ENCODE results near the gene OSGIN1.
"Not testable (repeated sequence)": the region's sequence is repeated elsewhere in the genome, so short reads cannot be mapped to it uniquely, and the experiment has no call there.

OSGIN1 gene

DNA sequence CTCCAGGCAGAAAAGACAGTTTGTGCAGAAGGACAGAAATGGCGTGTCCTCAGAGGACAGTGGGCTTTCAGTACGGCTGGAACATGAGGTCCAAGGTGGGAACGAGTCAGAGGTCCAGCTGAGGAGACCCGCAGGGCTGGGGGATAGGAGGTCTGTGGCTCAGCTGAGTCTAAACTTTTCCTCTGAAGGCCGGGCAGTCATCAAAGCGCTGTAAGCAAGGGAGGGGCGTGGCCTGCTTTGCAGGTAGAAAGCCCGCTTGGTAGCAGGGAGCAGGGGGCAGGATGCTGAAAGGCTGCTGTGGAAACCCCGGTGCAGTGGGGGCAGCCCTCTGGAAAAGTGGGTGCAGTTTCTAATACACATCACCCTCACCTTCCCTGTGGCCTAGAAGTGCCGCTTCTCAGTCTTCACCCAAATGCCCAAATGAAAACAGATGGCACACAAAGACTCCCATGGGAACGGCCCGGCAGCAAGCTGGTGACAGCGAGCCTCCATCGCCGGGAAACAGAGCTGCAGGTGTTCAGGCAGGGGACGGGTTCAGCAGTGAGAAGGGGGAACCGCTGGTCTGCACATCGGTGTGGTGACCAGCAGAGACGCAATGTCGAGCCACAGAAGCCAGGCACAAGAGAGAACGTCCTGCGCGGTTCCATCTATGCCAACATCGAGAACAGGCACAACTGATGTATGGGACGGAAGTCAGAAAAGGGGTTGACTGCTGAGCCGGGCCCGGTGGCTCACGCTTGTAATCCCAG is 12.2 kb upstream of the OSGIN1 start:
- no peak for DNase-seq (ENCODE audit: low spot score)

DNA sequence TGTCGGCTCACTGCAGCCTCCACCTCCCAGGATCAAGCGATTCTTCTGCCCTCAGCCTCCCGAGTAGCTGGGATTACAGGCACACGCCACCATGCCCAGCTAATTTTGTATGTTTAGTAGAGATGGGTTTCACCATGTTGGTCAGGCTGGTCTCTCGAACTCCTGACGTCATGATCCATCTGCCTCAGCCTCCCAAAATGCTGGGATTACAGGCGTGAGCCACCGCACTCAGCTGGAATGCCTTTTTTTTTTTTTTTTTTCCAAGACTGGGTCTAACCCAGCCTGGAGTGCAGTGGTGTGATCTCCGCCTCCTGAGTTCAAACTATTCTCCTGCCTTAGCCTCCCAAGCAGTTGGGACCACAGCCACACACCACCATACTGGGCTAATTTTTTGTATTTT is 11.5 kb upstream of the OSGIN1 start:
- DNase-seq (ENCODE audit: low spot score) = not testable (repeated sequence)

DNA sequence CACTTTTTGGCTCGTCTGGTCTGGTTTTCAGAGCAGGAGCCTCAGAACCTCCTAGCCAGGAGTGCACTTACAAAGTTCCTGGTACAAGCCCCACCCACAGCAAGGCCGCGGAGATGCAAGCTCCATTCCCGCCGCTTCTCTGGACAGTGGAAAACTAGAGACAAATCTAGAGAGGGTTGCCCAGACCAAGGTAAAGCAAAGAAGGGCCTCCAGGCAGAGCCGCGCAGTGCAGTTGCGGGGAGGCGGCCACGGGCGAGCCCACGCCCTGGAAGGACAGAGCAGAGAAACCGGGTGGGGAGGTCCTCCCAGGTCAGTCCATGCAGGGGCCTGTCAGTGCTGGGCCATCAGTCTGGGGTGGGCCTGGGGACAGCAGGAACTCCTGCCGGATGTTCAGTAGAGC is 11.0 kb upstream of the OSGIN1 start:
- no peak for DNase-seq (ENCODE audit: low spot score)

DNA sequence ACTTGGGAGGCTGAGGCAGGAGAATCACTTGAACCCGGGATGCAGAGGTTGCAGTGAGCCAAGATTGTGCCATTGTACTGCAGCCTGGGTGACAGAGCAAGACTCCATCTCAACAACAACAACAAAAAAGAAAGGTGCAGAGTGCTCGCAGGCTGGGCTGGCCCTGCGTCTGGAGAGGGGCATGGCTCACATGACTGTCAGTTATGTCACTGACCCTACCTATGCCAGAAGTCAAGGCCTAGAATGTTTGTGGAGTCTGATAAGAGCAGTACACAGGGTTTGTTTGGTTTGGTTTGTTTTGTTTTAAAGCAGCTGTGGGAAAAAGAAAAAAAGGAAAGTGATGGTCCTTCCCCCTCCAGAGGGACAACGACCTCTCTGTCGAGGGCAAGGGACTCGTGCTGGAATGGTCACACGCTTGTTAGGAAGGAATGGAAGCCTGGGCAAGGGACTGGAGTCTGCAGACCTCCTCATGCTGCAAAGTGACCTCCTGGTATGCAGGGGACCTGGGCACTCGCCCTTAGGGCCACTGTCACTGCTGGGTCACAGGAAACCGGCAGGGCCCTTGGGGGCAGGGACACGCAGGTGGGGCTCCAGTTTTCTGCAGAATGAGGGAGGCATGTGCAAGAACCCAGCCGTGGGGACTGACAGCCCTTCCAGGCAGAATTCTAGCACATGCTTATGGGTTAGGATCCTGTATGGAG is 10.1 kb upstream of the OSGIN1 start:
- no peak for DNase-seq (ENCODE audit: low spot score)

DNA sequence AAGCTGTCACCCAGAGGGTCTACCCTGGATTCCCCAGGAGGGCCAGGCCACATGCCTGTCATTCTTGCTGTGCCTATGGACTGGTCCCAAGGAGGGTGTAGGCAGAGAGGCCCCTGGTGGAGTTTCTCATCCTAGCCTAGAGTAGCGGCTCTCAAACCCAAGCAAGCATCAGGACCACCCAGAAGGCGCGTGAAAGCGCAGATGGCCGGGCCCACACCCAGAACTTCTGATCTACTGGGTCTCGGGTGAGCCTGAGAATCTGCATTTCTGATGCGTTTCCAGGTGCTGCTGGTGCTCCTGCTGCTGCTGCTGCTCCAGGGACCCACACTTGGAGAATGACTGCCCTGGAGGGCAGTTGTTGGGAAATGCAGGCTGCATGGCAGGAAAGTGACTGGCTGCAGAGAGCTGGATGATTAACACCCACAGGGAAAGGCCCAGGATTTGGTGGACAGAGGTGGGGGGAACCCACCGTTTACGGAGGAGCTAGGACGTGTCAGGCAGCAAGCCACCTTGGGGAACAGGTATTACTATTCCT is 9.5 kb upstream of the OSGIN1 start:
- DNase-seq (ENCODE audit: low spot score) = no peak

DNA sequence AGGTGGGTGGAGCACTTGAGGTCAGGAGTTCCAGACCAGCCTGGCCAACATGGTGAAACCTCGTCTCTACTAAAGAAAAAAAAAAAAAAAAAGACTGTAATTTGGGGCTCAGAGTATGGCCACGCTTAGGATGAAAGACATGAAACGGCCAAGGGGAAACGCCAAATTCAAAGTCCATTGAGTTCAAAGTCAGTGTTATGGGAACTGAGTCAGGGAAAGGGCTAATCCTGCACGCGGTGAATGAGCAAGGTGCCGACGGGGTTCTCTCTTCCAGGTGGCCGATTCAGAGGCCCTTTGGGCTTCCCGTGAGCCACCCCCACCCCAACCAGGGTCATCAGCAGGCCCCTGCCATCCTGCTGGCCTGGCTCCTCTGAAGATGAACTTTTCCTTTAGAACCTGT is 7.5 kb upstream of the OSGIN1 start:
- no peak for DNase-seq (ENCODE audit: low spot score)

DNA sequence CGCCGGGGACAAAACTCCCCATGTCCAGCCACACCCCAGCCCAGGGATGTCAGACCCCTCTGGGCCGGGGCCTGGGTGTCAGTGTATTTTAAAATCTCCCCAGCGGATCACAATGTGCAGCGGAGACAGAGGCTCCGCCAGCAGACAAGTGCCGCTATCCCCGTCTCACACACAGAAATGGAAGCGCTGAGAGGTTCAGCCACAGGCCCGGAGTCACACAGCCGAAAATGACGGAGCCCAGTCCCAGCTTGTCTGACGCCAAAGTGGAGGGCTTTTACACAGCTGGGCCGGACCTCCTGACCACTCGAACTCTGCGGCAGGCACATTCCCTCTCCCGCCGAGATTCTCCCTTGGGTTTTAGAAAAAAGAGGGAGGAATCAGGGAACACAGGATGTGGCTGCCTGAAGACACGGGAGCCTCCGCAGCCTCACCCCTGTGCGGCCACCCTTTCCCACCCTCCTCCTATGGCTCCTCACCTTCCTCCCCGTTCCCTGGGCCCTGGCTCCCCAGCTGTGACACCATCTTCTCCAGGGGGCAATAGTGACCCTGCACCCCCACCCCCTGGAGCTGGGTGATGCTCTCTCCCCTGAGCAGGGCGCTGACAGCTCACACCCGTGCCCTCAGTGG is 6.8 kb upstream of the OSGIN1 start:
- no peak for DNase-seq (ENCODE audit: low spot score)

DNA sequence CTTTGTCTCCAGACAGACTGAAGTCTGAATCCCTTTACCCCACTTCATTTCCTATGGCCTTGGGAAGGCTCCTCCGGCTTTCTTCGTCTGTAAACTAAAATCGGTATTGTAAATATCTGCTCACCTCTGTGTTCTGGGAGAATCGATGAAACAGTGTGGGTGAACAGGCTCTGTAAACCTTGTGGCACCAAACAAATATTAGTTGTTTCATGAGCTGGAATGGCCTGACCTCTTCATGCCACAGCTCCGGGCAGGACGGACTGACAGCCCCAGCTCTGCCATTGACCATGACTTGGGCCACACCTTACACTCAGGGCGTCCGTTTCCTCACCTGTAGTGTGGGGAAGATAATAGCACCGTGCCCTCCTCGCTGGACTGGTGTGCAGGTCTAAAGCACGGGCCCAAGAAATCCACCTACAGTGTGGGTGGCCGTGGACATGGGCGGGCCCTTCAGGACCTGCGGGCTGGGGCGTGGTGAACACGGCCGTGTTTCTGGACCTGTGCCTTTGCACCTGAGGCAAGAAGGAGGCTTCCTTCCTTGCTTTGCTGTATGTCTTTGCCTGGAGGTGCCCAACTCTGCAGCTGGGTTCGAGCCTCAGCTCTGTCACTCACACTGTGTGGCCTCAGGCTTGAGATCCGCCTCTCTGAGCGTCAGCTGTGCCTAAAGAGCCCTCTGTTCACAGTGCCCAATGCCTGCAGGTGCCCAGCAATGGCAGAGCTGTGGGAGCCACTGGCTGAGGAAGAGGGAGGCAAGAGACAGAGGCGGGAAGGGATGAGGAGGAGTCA is 6.1 kb upstream of the OSGIN1 start:
- no peak for DNase-seq (ENCODE audit: low spot score)

DNA sequence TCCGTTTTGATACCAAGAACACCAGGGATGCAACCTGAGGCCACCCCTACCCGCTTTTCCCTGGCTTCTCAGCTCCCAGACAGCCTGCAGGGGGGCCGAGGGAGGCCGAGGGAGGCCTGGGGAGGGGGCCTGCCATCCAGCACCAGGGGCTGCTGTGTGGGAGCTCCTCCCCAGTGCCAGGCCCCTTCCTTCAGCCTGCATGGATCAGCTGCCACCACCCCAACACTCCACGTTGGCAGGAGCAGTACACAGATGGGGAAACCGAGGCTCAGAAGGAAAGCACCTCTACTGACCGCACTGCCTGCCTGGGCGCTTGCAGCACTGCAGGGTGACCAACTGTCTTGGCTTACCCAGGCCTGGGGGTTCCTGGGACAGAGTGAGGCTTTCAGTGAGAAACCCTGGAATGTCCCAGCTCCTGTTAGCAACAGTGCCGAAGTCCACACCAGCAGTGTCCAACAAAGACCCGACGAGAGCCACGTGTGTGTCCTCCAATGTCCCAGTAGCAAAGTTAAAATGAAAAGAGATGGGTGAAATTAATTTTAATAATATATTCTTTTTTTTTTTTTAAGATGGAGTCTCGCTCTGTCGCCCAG is 5.3 kb upstream of the OSGIN1 start:
- no peak for DNase-seq (ENCODE audit: low spot score)

DNA sequence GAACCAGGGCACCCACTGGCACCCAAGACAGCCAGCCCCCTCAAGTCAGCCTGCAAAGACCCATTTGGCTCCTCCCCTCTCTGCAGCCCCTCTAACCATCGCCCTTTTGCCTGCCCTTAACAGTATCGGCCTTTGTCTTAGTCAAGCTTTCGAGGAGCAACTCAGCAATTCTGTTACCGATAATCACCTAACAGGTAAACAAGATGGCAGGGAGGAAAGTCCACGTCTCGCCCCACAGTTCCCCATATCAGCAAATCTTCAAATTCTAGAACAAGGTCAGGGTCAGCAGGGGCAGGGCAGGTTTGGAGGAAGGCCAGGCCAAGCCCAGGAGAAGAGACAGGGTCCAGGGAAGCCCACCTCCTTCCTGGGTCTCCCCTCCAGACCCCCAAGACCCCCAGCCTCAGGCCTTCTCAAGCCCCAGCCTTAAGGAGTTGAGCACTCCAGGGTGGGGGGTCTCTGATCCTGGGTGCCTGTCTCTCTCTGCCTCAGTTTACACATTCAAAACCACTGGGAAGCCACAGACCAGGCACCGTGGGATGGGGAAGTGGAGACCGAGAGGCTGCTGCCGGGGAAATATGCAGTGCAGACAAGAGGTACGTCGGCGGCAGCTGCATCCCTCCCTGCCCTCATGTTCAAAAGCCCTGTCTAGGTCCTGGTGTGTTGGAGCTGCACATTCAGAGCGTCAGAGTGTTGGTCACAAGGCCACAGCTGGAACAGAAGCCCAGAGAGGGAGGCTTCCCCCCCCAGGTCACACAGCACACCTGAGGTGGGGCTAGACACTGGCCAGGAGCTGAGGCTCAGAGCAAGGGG is 3.9 kb upstream of the OSGIN1 start:
- DNase-seq (ENCODE audit: low spot score) = no peak

DNA sequence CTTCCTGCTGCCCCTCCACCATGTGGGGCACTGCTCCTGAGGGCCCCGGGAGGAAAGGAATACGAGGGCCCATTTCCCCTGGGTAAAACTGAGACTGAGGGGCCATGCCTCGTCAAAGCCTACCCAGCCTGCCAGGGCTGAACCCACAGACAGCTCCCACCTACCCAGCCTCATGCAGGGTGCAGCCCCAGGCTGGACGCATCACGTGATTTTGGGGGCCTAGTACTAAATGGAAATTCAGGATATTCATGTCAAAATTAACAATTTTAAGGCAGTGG is 3.4 kb upstream of the OSGIN1 start:
- DNase-seq (ENCODE audit: low spot score) = no peak

DNA sequence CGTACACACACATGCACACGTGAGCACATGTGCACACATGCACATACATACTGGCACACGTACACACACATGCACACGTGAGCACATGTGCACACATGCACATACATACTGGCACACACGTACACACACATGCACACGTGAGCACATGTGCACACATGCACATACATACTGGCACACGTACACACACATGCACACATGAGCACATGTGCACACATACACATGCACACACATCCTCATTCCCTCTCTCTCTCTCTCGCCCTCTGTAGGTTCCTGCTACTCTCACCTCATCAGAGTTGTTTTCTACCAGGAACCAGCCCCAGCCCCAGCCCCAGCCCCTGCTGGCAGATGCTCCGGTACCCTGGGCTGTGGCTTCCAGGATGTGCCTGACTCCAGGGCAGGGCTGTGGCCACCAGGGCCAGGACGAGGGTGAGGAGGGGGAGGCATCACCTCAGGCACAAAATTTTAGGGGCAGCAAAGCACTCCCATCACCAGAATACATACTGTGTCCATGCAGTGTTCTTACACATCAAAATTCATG is 2.1 kb upstream of the OSGIN1 start:
- not testable (repeated sequence) for DNase-seq (ENCODE audit: low spot score)

DNA sequence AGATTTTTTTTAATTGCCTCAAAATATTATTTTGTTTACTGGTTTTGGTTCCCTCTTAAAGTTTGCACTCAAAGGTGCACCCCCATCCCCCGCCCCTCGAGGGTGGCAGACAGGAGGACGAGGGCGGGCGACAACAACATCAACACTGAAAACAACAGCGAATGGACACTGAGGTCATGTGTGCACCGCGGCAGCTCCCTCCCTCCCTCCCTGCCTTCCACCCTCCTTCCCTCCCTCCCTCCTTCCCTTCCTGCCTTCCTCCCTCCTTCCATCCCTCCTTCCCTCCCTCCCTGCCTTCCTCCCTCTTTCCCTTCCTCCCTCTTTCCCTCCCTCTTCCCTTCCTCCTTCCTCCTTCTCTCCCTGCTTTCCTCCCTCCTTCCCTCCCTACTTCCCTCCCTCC is 1.5 kb upstream of the OSGIN1 start:
- DNase-seq (ENCODE audit: low spot score) = no peak

DNA sequence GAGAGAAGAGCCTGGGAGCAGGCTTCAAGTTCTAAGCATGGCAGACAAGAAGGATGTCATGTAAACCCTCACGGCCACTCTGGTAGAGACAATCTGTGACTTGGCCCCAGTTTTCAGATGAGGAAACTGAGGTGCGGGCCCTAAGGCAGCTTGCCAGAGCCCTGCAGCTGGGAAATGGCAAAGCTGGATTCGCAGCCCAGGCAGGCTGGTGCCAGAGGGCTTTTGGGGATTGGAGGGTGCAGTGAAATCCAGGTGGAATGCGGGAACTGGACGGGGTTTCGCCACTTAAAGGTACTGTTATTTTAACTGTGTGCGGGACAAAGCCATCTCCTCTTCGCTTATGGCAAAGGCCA is 477 bp upstream of the OSGIN1 start:
- no peak for DNase-seq (ENCODE audit: low spot score)

DNA sequence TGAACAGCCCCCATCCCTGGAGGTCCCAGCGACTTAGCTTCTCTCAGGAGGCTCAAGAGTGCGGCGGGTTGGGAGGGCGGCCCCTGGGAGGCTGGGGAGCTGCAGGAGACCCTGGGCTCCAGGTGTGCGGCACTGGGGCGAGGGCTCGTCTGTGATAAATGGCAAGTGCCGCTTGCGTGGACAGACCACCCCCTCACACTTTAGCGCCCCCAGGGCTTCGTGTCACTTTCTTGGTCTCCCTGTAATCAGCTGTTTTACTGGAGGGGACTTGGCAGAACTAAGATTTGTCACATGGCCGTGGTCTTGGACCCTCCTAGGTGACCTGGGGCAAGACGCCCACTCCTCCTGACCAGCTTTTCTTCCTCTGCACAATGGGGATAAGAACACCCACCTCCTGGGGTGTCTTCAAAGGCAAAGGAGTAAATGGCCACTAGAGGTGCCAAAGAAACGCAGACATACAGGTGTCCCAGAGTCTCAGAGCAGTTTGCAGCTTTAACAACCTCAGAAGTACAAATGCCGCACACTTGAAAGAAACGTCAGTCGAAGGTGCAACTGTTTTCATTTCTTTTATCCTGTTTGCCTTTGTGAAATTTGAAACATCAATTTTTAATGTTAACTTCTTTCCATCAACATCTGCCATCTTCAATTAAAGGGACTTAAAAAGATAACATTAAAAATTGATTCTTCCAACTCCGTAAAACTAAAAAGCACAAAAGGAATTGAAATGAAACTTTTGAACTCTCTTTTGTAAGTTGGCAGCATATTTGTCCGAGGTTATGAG is 946 bp downstream of the OSGIN1 start:
- DNase-seq (ENCODE audit: low spot score) = no peak

DNA sequence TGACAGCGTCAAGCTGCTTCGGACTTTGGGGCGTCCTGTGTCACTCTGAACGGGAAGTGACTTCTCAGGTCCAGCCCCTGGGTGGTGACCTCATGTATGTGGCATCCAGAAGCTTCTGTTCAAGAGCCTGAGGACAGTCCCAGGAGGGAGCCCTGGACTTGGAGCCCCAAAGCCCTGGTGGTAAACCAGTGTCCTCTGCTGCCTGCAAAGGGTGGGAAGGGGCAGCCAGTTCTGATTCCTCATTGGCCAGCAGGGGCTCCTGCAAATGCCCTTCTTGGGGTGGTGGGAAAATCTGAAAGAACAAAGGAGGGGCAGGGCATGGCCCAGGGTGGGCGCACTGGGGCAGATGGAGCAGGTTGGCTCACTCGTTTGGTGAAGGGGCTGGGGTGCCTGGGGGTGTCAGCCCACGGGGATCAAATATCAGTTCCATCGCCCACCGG is 1.6 kb downstream of the OSGIN1 start:
- DNase-seq (ENCODE audit: low spot score) = no peak

DNA sequence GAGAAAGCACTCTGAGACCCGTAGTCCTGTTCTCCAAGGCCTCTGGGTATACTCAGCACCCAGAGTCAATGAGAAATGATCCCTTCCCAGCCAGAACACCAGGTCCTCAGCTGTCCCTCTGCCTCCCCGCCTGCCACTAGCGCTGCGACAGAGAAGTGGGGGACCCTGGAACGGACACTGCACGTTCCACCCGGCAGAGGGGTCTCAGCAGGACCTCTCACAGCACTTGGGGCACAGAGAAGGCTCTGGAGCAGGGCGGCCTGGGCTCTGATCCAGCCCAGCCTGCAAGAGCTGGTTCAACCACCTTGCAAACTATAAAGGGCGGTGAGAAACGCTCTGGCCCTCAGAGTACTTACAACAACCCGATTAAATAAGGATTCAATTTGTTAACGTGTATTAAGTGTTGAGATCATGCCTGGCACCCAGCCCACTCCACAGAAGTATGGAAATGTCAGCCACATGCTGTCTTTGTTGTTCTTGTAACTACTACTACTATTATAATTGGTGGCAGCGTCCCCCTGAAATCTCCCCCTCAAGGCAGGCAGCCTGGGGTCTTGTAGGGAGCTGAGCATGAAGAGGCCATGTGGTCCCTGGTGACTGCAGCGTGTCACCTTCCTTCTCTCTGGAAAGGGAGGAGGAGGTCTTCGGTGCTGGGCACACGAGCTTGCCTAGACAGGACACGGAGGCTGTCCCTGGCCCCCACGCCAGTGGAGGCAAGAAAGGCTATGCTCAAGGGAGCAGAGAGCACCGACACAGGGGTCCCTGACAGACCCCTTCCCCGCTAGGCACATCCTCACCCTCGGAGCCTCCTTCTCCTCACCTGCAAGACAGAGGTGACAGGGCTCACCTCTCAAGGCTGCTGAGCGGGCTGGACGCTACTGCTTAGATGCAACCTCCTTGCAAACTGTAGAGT is 2.4 kb downstream of the OSGIN1 start:
- DNase-seq (ENCODE audit: low spot score) = no peak

DNA sequence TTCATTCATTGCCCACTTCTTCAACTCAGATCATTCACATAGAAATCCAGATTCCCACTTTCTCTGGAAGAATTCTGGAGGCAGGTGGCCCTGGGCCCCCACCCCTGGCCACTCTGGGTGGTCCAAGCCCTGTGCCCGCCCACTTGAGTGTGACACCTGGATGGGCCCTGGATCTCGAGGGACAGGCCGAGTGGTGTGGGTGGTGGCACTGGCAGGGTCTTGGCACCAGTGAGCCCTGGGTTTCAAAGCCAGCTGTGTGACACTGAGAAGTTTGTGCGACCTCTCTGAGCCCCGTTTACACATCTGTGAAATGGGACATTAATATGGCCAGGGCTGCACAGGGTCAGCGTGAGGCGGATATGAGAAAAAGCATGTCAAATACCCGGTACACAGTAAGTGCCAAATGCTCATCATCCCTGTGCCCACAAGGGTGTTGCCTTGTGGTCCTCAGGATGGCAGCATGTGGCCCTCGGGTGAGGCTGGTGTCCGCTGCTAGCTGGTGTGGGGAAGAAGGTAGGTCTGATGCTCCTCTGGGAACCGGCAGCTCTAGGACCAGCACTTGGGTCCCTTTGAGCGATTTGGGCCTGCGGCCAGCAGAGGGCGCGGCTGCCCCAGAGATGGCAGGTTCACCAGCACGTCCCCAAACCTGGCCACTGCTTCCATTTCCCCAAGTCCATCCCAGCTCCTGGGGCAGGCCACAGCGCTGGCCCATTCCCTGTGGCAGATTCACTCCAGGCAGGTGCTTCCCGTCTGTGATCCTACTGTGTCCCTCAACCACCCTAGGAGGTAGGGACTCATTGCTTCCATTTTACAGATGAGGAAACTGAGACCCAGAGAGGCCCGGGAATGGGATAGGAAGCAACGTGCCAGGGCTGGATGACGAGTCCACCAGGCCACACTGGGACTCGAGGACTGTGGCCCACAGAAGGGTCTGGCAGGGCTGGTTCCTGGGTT is 3.6 kb downstream of the OSGIN1 start:
- peak; percentile 88 for DNase-seq (ENCODE audit: low spot score)

Data from iPS-NIHi11 (cell line).